ENCODE results near the gene USHBP1.
"Not testable (repeated sequence)": the region's sequence is repeated elsewhere in the genome, so short reads cannot be mapped to it uniquely, and the experiment has no call there.

Gene USHBP1

GRCh38 chr19:17264641-17264979 is at the start of gene USHBP1:
Gene USHBP1 (minus strand): TSS chr19:17264745. CDS start chr19:17264299, 446 bp downstream.
- DNase-seq (ENCODE audit: low read depth): no peak

- DNase-seq (ENCODE audit: low read depth): no peak
Observed at GRCh38 chr19:17314007-17314593, 49.6 kb upstream of the USHBP1 start.

GRCh38 chr19:17312189-17313113 is 47.9 kb upstream of the USHBP1 start:
- no peak for DNase-seq (ENCODE audit: low read depth)

- DNase-seq (ENCODE audit: low read depth): no peak
Observed at GRCh38 chr19:17311455-17312188, 47.1 kb upstream of the USHBP1 start.

- DNase-seq (ENCODE audit: low read depth): no peak
Observed at GRCh38 chr19:17309965-17310461, 45.5 kb upstream of the USHBP1 start.

GRCh38 chr19:17309198-17309964 is 44.8 kb upstream of the USHBP1 start, which contains the start of gene DDA1:
Gene DDA1 (plus strand): TSS chr19:17309563. CDS start chr19:17309655, 92 bp downstream.
- peak; percentile 99 for DNase-seq (ENCODE audit: low read depth)

GRCh38 chr19:17307876-17308377 is 43.4 kb upstream of the USHBP1 start:
- DNase-seq (ENCODE audit: low read depth): no peak

- no peak for DNase-seq (ENCODE audit: low read depth)
Observed at GRCh38 chr19:17306285-17306714, 41.8 kb upstream of the USHBP1 start.

GRCh38 chr19:17305517-17306284 is 41.2 kb upstream of the USHBP1 start, which contains the start of gene MRPL34:
Gene MRPL34 (plus strand): TSS chr19:17305872. CDS start chr19:17305893, 21 bp downstream.
- peak; percentile 85 for DNase-seq (ENCODE audit: low read depth)

- no peak for DNase-seq (ENCODE audit: low read depth)
Observed at GRCh38 chr19:17305216-17305516, 40.6 kb upstream of the USHBP1 start.

- no peak for DNase-seq (ENCODE audit: low read depth)
Observed at GRCh38 chr19:17304386-17305215, 40.1 kb upstream of the USHBP1 start.

- DNase-seq (ENCODE audit: low read depth): no peak
Observed at GRCh38 chr19:17303940-17304267, 39.4 kb upstream of the USHBP1 start.

- DNase-seq (ENCODE audit: low read depth): peak; percentile 82
Observed at GRCh38 chr19:17303167-17303939, 38.8 kb upstream of the USHBP1 start, which contains the start of gene ABHD8. Gene ABHD8 (minus strand): TSS chr19:17303425. CDS start chr19:17301616, 1,809 bp downstream.

- DNase-seq (ENCODE audit: low read depth): no peak
Observed at GRCh38 chr19:17302391-17303166, 38.0 kb upstream of the USHBP1 start.

- no peak for DNase-seq (ENCODE audit: low read depth)
Observed at GRCh38 chr19:17300992-17301619, 36.6 kb upstream of the USHBP1 start.

- DNase-seq (ENCODE audit: low read depth): no peak
Observed at GRCh38 chr19:17296976-17297375, 32.4 kb upstream of the USHBP1 start.

GRCh38 chr19:17296273-17296672 is 31.7 kb upstream of the USHBP1 start:
- no peak for DNase-seq (ENCODE audit: low read depth)

GRCh38 chr19:17295551-17295950 is 31.0 kb upstream of the USHBP1 start:
- DNase-seq (ENCODE audit: low read depth): not testable (repeated sequence)
